Lower lobe of right lung (tissue), 2 donors: ENCODE measurements around the gene AOC2. TPM values are rescaled to one million over a fixed set of nuclear protein-coding genes. Genes with fewer than 3 reads are reported as not detected.

Experiments used
- ATAC-seq, 2 donors: fragments of 200-7000 bp; cut with Tn5 transposase; one replicate each; pipeline ENCODE4 v1.9.1; 2020 to 2022; ENCODE audit warnings: mild to moderate bottlenecking in 2 of 2, moderate library complexity in 2 of 2
- DNase-seq: peaks from one replicate; pipeline ENCODE4 v3.0.0-alpha.2; 2020
- H3K27ac ChIP-seq: fragments of 200-600 bp; one replicate; pipeline ENCODE4 v1.8.0; 2022
- H3K27me3 ChIP-seq: fragments of 200-600 bp; one replicate; pipeline ENCODE4 v1.8.0; 2022; ENCODE audit warnings: low read depth
- H3K36me3 ChIP-seq: fragments of 200-600 bp; one replicate; pipeline ENCODE4 v1.8.0; 2022; ENCODE audit warnings: mild to moderate bottlenecking
- H3K4me1 ChIP-seq: fragments of 200-600 bp; one replicate; pipeline ENCODE4 v1.8.0; 2022
- H3K4me3 ChIP-seq: fragments of 200-600 bp; one replicate; pipeline ENCODE4 v1.8.0; 2022; ENCODE audit warnings: mild to moderate bottlenecking
- H3K9me3 ChIP-seq: fragments of 200-600 bp; one replicate; pipeline ENCODE4 v1.8.0; 2022
- CTCF ChIP-seq: fragments of 200-600 bp; IDR thresholded peaks from one replicate; pipeline ENCODE4 v1.8.0; 2022; ENCODE audit warnings: antibody characterized with exemption, mild to moderate bottlenecking
- intact Hi-C: fragments of 100-400 bp; cut with DNase I; formaldehyde crosslinking; loops from one replicate; pipeline ENCODE4 v1.11.0; 2022
- total RNA-seq: library from RNA; stranded (reverse); fragmentation: NEBNext Ultra II Directional; extraction: Animal tissue kit (Norgen Biotek cat#: 25700); gene quantifications from one replicate; pipeline ENCODE4 v1.2.1, GENCODE V29; 2021
- donor health status: DM: no; HTN: yes; CAD: no; lungs with severe emphysema.

The AOC2 gene
- total RNA-seq, 1 donor from 2014 or later: 2.1 TPM

- intact Hi-C loops: loop anchor here (10.0 kb wide), 1 partner anchor 89 kb away; no protein-coding TSS in a partner anchor
- no peak for DNase-seq
- no peaks in the 10 kb centered on the region for H3K27me3 ChIP-seq
- H3K36me3 ChIP-seq: peaks cover 50% of the 10 kb centered on the region
- peaks cover 60% of the 10 kb centered on the region for H3K4me1 ChIP-seq
- no peak overlapping the region for H3K4me3 ChIP-seq
- H3K9me3 ChIP-seq: no peaks in the 10 kb centered on the region
- ATAC-seq: peak in 1 of 2 donors; percentile 2
- H3K27ac ChIP-seq: peak overlapping the region; percentile 56
- TF ChIP-seq CTCF: no peak
These were observed 1.2 kb downstream of the AOC2 start for GRCh38 chr17:42845556-42845917.

- H3K4me1 ChIP-seq: peaks cover 61% of the 10 kb centered on the region
- H3K27me3 ChIP-seq: no peaks in the 10 kb centered on the region
- no peak overlapping the region for H3K4me3 ChIP-seq
- no peak for TF ChIP-seq CTCF
- DNase-seq (no peak), ATAC-seq (peak; percentile 54 to 63)
- no peaks in the 10 kb centered on the region for H3K9me3 ChIP-seq
- peaks cover 44% of the 10 kb centered on the region for H3K36me3 ChIP-seq
- intact Hi-C loops: loop anchor here (10.0 kb wide), 1 partner anchor 89 kb away; no protein-coding TSS in a partner anchor
- peak overlapping the region; percentile 56 for H3K27ac ChIP-seq
These were observed 1.7 kb downstream of the AOC2 start for GRCh38 chr17:42845918-42846593.

- Histone ChIP-seq H3K9me3 (no peaks in the 10 kb centered on the region), H3K4me1 (peaks cover 61% of the 10 kb centered on the region), H3K27ac (peak overlapping the region; percentile 56), H3K36me3 (peaks cover 38% of the 10 kb centered on the region), H3K27me3 (no peaks in the 10 kb centered on the region), H3K4me3 (no peak overlapping the region)
- ATAC-seq (peak; percentile 51 to 57), DNase-seq (peak; percentile 66)
- no peak for TF ChIP-seq CTCF
- intact Hi-C loops: loop anchor here (10.0 kb wide), 1 partner anchor 88 kb away; no protein-coding TSS in a partner anchor
These were observed 2.4 kb downstream of the AOC2 start for GRCh38 chr17:42846594-42847280.

- no peaks in the 10 kb centered on the region for H3K9me3 ChIP-seq
- DNase-seq (no peak), ATAC-seq (no peak)
- intact Hi-C loops: loop anchor here (10.0 kb wide), 1 partner anchor 87 kb away; no protein-coding TSS in a partner anchor
- H3K4me3 ChIP-seq: no peak overlapping the region
- no peak overlapping the region for H3K27ac ChIP-seq
- peaks cover 61% of the 10 kb centered on the region for H3K4me1 ChIP-seq
- no peak for TF ChIP-seq CTCF
- no peaks in the 10 kb centered on the region for H3K27me3 ChIP-seq
- H3K36me3 ChIP-seq: peaks cover 24% of the 10 kb centered on the region
These were observed 3.7 kb downstream of the AOC2 start for GRCh38 chr17:42848093-42848492.

- ATAC-seq: no peak
- no peak for TF ChIP-seq CTCF
- Histone ChIP-seq H3K4me3 (no peak overlapping the region), H3K36me3 (peaks cover 20% of the 10 kb centered on the region), H3K4me1 (peaks cover 55% of the 10 kb centered on the region), H3K27me3 (no peaks in the 10 kb centered on the region), H3K27ac (no peak overlapping the region), H3K9me3 (no peaks in the 10 kb centered on the region)
- no peak for DNase-seq
- intact Hi-C loops: loop anchor here (10.0 kb wide), 1 partner anchor 86 kb away; no protein-coding TSS in a partner anchor
These were observed 4.7 kb downstream of the AOC2 start for GRCh38 chr17:42849031-42849430.
